Neural progenitor cell (in vitro differentiated cells): ENCODE results near the gene MAP3K7CL.

Source experiments
- EZH2 ChIP-seq: fragments of 200-600 bp; sonication (generic); IDR thresholded peaks from 2 replicates; pipeline ENCODE4 v1.6.1; 2017; ENCODE audit warnings: antibody characterized with exemption, mild to moderate bottlenecking, moderate library complexity
- EZH2phosphoT487 ChIP-seq: fragments of 200-600 bp; sonication (generic); IDR thresholded peaks from 2 replicates; pipeline ENCODE4 v1.6.1; 2017; ENCODE audit warnings: antibody characterized with exemption
- TF ChIP-seq, protein P1 (sequence below): fragments of 200-600 bp; sonication (generic); IDR thresholded peaks from 2 replicates; pipeline ENCODE4 v1.5.1; 2017; ENCODE audit warnings: antibody characterized with exemption, mild to moderate bottlenecking

DNA sequence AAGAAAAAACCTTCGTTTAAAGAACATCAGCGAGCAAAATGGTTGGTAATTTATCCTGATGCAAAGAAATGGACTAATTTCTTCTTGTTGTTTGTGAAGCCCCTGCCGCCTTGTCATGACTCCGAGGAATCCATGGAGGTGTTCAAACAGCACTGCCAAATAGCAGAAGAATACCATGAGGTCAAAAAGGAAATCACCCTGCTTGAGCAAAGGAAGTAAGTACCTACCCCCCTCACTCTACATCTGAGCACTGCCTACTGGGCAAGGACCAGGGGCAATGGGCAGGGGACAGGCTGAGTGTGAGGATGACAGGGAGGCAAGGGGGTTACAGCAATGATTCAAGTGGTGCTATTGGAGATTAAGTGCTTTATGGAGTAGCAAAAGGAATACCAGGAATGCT, 29.4 kb downstream of the MAP3K7CL start:
- TF ChIP-seq EZH2 (no peak), EZH2phosphoT487 (no peak)
- TF ChIP-seq, protein P1, sequence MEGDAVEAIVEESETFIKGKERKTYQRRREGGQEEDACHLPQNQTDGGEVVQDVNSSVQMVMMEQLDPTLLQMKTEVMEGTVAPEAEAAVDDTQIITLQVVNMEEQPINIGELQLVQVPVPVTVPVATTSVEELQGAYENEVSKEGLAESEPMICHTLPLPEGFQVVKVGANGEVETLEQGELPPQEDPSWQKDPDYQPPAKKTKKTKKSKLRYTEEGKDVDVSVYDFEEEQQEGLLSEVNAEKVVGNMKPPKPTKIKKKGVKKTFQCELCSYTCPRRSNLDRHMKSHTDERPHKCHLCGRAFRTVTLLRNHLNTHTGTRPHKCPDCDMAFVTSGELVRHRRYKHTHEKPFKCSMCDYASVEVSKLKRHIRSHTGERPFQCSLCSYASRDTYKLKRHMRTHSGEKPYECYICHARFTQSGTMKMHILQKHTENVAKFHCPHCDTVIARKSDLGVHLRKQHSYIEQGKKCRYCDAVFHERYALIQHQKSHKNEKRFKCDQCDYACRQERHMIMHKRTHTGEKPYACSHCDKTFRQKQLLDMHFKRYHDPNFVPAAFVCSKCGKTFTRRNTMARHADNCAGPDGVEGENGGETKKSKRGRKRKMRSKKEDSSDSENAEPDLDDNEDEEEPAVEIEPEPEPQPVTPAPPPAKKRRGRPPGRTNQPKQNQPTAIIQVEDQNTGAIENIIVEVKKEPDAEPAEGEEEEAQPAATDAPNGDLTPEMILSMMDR = no peak
